HG02973 (cell line): ENCODE data around the gene RFLNA.
"Not testable (repeated sequence)": the region's sequence is repeated elsewhere in the genome, so short reads cannot be mapped to it uniquely, and the experiment has no call there.

Experiments used
- ATAC-seq: cut with Tn5 transposase; IDR thresholded peaks from one replicate; pipeline ENCODE4 v1.9.1; 2021; ENCODE audit warnings: moderate library complexity; ENCODE audit not compliant: unreplicated experiment

The RFLNA gene

GRCh38 chr12:124281309-124281708 is 13.6 kb upstream of the RFLNA start:
- no peak for ATAC-seq

GRCh38 chr12:124282287-124282686 is 12.6 kb upstream of the RFLNA start:
- no peak for ATAC-seq

- no peak for ATAC-seq
These were observed 11.6 kb upstream of the RFLNA start for GRCh38 chr12:124283326-124283725.

- ATAC-seq = no peak
These were observed 10.5 kb upstream of the RFLNA start for GRCh38 chr12:124284368-124284767.

- no peak for ATAC-seq
These were observed 8.5 kb upstream of the RFLNA start for GRCh38 chr12:124286414-124286813.

GRCh38 chr12:124286971-124287370 is 7.9 kb upstream of the RFLNA start:
- ATAC-seq = no peak

- no peak for ATAC-seq
These were observed 5.0 kb upstream of the RFLNA start for GRCh38 chr12:124289634-124290600.

GRCh38 chr12:124292385-124292784 is 2.5 kb upstream of the RFLNA start:
- no peak for ATAC-seq

- no peak for ATAC-seq
These were observed 1.4 kb upstream of the RFLNA start for GRCh38 chr12:124293286-124294003.

- no peak for ATAC-seq
These were observed 652 bp downstream of the RFLNA start for GRCh38 chr12:124295431-124296058.

GRCh38 chr12:124296295-124296915 is 1.5 kb downstream of the RFLNA start:
- no peak for ATAC-seq

- no peak for ATAC-seq
These were observed 2.0 kb downstream of the RFLNA start for GRCh38 chr12:124296916-124297351.

- ATAC-seq = no peak
These were observed 2.5 kb downstream of the RFLNA start for GRCh38 chr12:124297389-124297788.

GRCh38 chr12:124297856-124298255 is 3.0 kb downstream of the RFLNA start:
- ATAC-seq = no peak

GRCh38 chr12:124298685-124299410 is 4.0 kb downstream of the RFLNA start:
- ATAC-seq = no peak

GRCh38 chr12:124299628-124300388 is 4.9 kb downstream of the RFLNA start:
- ATAC-seq = no peak

GRCh38 chr12:124300657-124301056 is 5.8 kb downstream of the RFLNA start:
- not testable (repeated sequence) for ATAC-seq

GRCh38 chr12:124301084-124301654 is 6.3 kb downstream of the RFLNA start:
- no peak for ATAC-seq

- ATAC-seq = no peak
These were observed 7.4 kb downstream of the RFLNA start for GRCh38 chr12:124302241-124302806.
